Large intestine (tissue), 3 donors: Measurements from ENCODE around the gene KCNJ5. TPM values are rescaled to one million over a fixed set of nuclear protein-coding genes. Genes with fewer than 3 reads are reported as not detected.

Experiments used
- DNase-seq, 2 donors: peaks; one replicate each; pipeline versions ENCODE4 v3.0.0 to v3.0.0-alpha.2; 2013
- H3K27ac ChIP-seq: one replicate; pipeline ENCODE4 v1.5.1; 2013; ENCODE audit warnings: low read length
- H3K27me3 ChIP-seq: 2 replicates; pipeline ENCODE4 v1.6.1; 2013; ENCODE audit warnings: low read length; ENCODE audit not compliant: control insufficient read depth, insufficient read depth
- H3K36me3 ChIP-seq: 2 replicates; pipeline ENCODE4 v1.6.1; 2013; ENCODE audit warnings: low read length; ENCODE audit not compliant: control insufficient read depth, insufficient read depth
- H3K4me1 ChIP-seq: one replicate; pipeline ENCODE4 v1.6.1; 2013; ENCODE audit warnings: low read length; ENCODE audit not compliant: control insufficient read depth, insufficient read depth
- H3K4me3 ChIP-seq: one replicate; pipeline ENCODE4 v1.5.1; 2013; ENCODE audit warnings: low read length
- H3K9me3 ChIP-seq: one replicate; pipeline ENCODE4 v1.6.1; 2013; ENCODE audit warnings: mild to moderate bottlenecking, low read depth, low read length, moderate library complexity; ENCODE audit not compliant: control insufficient read depth
- WGBS: methylation state at CpG from one replicate; pipeline ENCODE4 v1.1.5; 2013; ENCODE audit warnings: low lambda C conversion rate; ENCODE audit not compliant: insufficient coverage; 5-methylcytosine and 5-hydroxymethylcytosine counted together
- polyA plus RNA-seq: library from polyadenylated mRNA; unstranded; fragments of 120-200 nt; gene quantifications from one replicate; pipeline ENCODE4 v1.2.1, GENCODE V29; 2013

KCNJ5 gene
- polyA plus RNA-seq, 1 donor: 2.6 TPM

- no CpG with 5 or more reads among the region's 6 CpGs for WGBS
- peak in 1 of 2 donors; percentile 51 for DNase-seq
These were observed 3.5 kb downstream of the KCNJ5 start for GRCh38 chr11:128894685-128895084.

GRCh38 chr11:128895526-128895925, 4.4 kb downstream of the KCNJ5 start:
- Histone ChIP-seq H3K9me3 (peaks cover 1% of the 10 kb centered on the region), H3K4me1 (peaks cover 4% of the 10 kb centered on the region), H3K27me3 (peaks cover 18% of the 10 kb centered on the region), H3K4me3 (no peak overlapping the region), H3K36me3 (no peaks in the 10 kb centered on the region), H3K27ac (no peak overlapping the region)
- WGBS: no CpG with 5 or more reads among the region's 9 CpGs
- no peak for DNase-seq

More at GRCh38 chr11:128894685-128895084, 3.5 kb downstream of the KCNJ5 start:
- Histone ChIP-seq H3K9me3 (peaks cover 2% of the 10 kb centered on the region), H3K27ac (no peak overlapping the region), H3K4me1 (peaks cover 10% of the 10 kb centered on the region), H3K27me3 (peaks cover 24% of the 10 kb centered on the region), H3K36me3 (no peaks in the 10 kb centered on the region), H3K4me3 (no peak overlapping the region)

GRCh38 chr11:128896356-128896755, 5.2 kb downstream of the KCNJ5 start:
- WGBS: no CpG with 5 or more reads among the region's 2 CpGs
- no peak for DNase-seq
- no peak overlapping the region for H3K4me3 ChIP-seq
- no peaks in the 10 kb centered on the region for H3K36me3 ChIP-seq
- H3K9me3 ChIP-seq: no peaks in the 10 kb centered on the region
- H3K27me3 ChIP-seq: peaks cover 21% of the 10 kb centered on the region
- H3K4me1 ChIP-seq: no peaks in the 10 kb centered on the region
- no peak overlapping the region for H3K27ac ChIP-seq

- no peaks in the 10 kb centered on the region for H3K36me3 ChIP-seq
- no CpG with 5 or more reads among the region's 1 CpG for WGBS
- no peak overlapping the region for H3K4me3 ChIP-seq
- no peak overlapping the region for H3K27ac ChIP-seq
- H3K9me3 ChIP-seq: no peaks in the 10 kb centered on the region
- no peak for DNase-seq
- peaks cover 28% of the 10 kb centered on the region for H3K27me3 ChIP-seq
- H3K4me1 ChIP-seq: no peaks in the 10 kb centered on the region
These were observed 6.7 kb downstream of the KCNJ5 start for GRCh38 chr11:128897826-128898225.

GRCh38 chr11:128898580-128899344, 7.6 kb downstream of the KCNJ5 start:
- Histone ChIP-seq H3K4me1 (no peaks in the 10 kb centered on the region), H3K4me3 (no peak overlapping the region), H3K36me3 (no peaks in the 10 kb centered on the region), H3K27me3 (peaks cover 38% of the 10 kb centered on the region), H3K9me3 (no peaks in the 10 kb centered on the region), H3K27ac (no peak overlapping the region)
- WGBS: 99% methylated on average over 8 of the region's 13 CpGs
- DNase-seq: no peak

GRCh38 chr11:128900468-128900867, 9.3 kb downstream of the KCNJ5 start:
- Histone ChIP-seq H3K36me3 (no peaks in the 10 kb centered on the region), H3K4me3 (no peak overlapping the region), H3K9me3 (no peaks in the 10 kb centered on the region), H3K27ac (no peak overlapping the region), H3K27me3 (peaks cover 54% of the 10 kb centered on the region), H3K4me1 (no peaks in the 10 kb centered on the region)
- no peak for DNase-seq
- no CpG with 5 or more reads among the region's 4 CpGs for whole genome bisulfite sequencing

GRCh38 chr11:128901653-128902514, 10.7 kb downstream of the KCNJ5 start:
- no peak for DNase-seq
- WGBS: no CpG with 5 or more reads among the region's 29 CpGs
- Histone ChIP-seq H3K27me3 (peaks cover 67% of the 10 kb centered on the region), H3K36me3 (no peaks in the 10 kb centered on the region), H3K27ac (no peak overlapping the region), H3K9me3 (no peaks in the 10 kb centered on the region), H3K4me3 (no peak overlapping the region), H3K4me1 (no peaks in the 10 kb centered on the region)

GRCh38 chr11:128902515-128903066, 11.4 kb downstream of the KCNJ5 start:
- Histone ChIP-seq H3K27ac (no peak overlapping the region), H3K4me3 (no peak overlapping the region), H3K9me3 (no peaks in the 10 kb centered on the region), H3K27me3 (peaks cover 73% of the 10 kb centered on the region), H3K36me3 (no peaks in the 10 kb centered on the region), H3K4me1 (no peaks in the 10 kb centered on the region)
- WGBS: no CpG with 5 or more reads among the region's 10 CpGs
- DNase-seq: no peak

GRCh38 chr11:128903248-128904061, 12.3 kb downstream of the KCNJ5 start:
- Histone ChIP-seq H3K4me3 (no peak overlapping the region), H3K27me3 (peaks cover 76% of the 10 kb centered on the region), H3K9me3 (no peaks in the 10 kb centered on the region), H3K27ac (no peak overlapping the region), H3K36me3 (no peaks in the 10 kb centered on the region), H3K4me1 (no peaks in the 10 kb centered on the region)
- DNase-seq: no peak
- no CpG with 5 or more reads among the region's 17 CpGs for WGBS

GRCh38 chr11:128904303-128904655, 13.1 kb downstream of the KCNJ5 start:
- Histone ChIP-seq H3K9me3 (no peaks in the 10 kb centered on the region), H3K4me1 (no peaks in the 10 kb centered on the region), H3K4me3 (no peak overlapping the region), H3K36me3 (no peaks in the 10 kb centered on the region), H3K27ac (no peak overlapping the region), H3K27me3 (peaks cover 83% of the 10 kb centered on the region)
- no CpG with 5 or more reads among the region's 14 CpGs for WGBS
- DNase-seq: no peak
